HEK293T (cell line): Measurements from ENCODE around the gene NR6A1.

ENCODE experiments used
- ARNT ChIP-seq: fragments of 450-650 bp; IDR thresholded peaks from 2 replicates; pipeline ENCODE4 v1.6.1; 2017; ENCODE audit warnings: mild to moderate bottlenecking
- BHLHE40 ChIP-seq: fragments of 450-650 bp; IDR thresholded peaks from 2 replicates; pipeline ENCODE4 v1.6.1; 2016; ENCODE audit warnings: mild to moderate bottlenecking, moderate library complexity, borderline replicate concordance
- CTBP1 ChIP-seq: fragments of 450-650 bp; IDR thresholded peaks from 2 replicates; pipeline ENCODE4 v1.6.1; 2016; ENCODE audit warnings: borderline replicate concordance
- ELF4 ChIP-seq: fragments of 450-650 bp; IDR thresholded peaks from 2 replicates; pipeline ENCODE4 v1.6.1; 2017; ENCODE audit warnings: antibody characterized with exemption
- FOXA1 ChIP-seq: fragments of 450-650 bp; IDR thresholded peaks from 2 replicates; pipeline ENCODE4 v1.6.1; 2016; ENCODE audit warnings: mild to moderate bottlenecking
- FOXK2 ChIP-seq: fragments of 450-650 bp; IDR thresholded peaks from 2 replicates; pipeline ENCODE4 v1.6.1; 2016; ENCODE audit warnings: mild to moderate bottlenecking
- FOXM1 ChIP-seq: fragments of 450-650 bp; IDR thresholded peaks from 2 replicates; pipeline ENCODE4 v1.6.1; 2017; ENCODE audit warnings: mild to moderate bottlenecking, borderline replicate concordance
- HDGF ChIP-seq: fragments of 450-650 bp; IDR thresholded peaks from 2 replicates; pipeline ENCODE4 v1.6.1; 2017; ENCODE audit warnings: antibody characterized with exemption, borderline replicate concordance
- L3MBTL2 ChIP-seq: fragments of 450-650 bp; conservative IDR thresholded peaks from 2 replicates; pipeline ENCODE4 v1.6.1; 2016; ENCODE audit warnings: mild to moderate bottlenecking
- LEF1 ChIP-seq: fragments of 450-650 bp; IDR thresholded peaks from 2 replicates; pipeline ENCODE4 v1.6.1; 2017; ENCODE audit warnings: mild to moderate bottlenecking, borderline replicate concordance
- SP1 ChIP-seq: fragments of 450-650 bp; IDR thresholded peaks from 2 replicates; pipeline ENCODE4 v1.6.1; 2017
- SUZ12 ChIP-seq: fragments of 450-650 bp; IDR thresholded peaks from 2 replicates; pipeline ENCODE4 v1.6.1; 2016; ENCODE audit warnings: mild to moderate bottlenecking
- TARDBP ChIP-seq: fragments of 450-650 bp; IDR thresholded peaks from 2 replicates; pipeline ENCODE4 v1.6.1; 2016
- ZNF384 ChIP-seq: fragments of 450-650 bp; IDR thresholded peaks from 2 replicates; pipeline ENCODE4 v1.6.1; 2016

DNA sequence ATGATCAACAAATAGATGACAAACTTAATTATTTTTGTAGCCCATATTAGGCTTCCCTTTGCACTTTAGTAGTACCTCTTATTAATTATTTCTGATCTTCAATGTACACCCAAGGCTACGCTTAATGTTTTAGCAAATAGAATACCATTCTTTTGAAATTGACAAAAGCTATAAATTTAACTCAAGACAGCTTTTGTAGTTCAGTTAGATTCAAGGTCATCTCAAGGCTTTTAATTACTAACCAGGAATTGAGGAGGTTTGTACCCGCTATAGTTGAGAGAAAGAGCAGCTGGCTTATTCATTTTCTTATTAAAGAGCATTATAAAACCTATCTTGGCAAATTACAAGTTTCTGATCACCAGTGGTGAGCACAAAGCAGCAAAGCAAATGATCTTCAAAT, 15.1 kb downstream of the NR6A1 start:
- TF ChIP-seq FOXA1 = no peak
- TF ChIP-seq SP1 = no peak
- TF ChIP-seq FOXM1 = no peak
- TF ChIP-seq FOXK2 = no peak
- TF ChIP-seq ZNF384 = no peak
- TF ChIP-seq L3MBTL2 = no peak
- no peak for TF ChIP-seq CTBP1
- TF ChIP-seq TARDBP = no peak
- no peak for TF ChIP-seq BHLHE40
- TF ChIP-seq SUZ12 = no peak
- TF ChIP-seq HDGF = no peak
- no peak for TF ChIP-seq LEF1
- TF ChIP-seq ELF4 = no peak
- TF ChIP-seq ARNT = no peak
